Activated CD4-positive, alpha-beta T cell treated with anti-CD3 and anti-CD28 coated beads for 36 hours (primary cell): Measurements from ENCODE around the gene ANGEL1. TPM values are rescaled to one million over a fixed set of nuclear protein-coding genes. Genes with fewer than 3 reads are reported as not detected.

Source experiments
- ATAC-seq: fragments of 200-7000 bp; cut with Tn5 transposase; one replicate; pipeline ENCODE4 v1.10.0; 2021; ENCODE audit warnings: mild to moderate bottlenecking, moderate library complexity
- CTCF ChIA-PET: fragments of 350-600 bp; sonication (Branson Sonifier 250); formaldehyde crosslinking; loops from one replicate; lab custom pipeline; 2021; ENCODE audit warnings: antibody characterized with exemption; lab: Charles Lee
- POLR2A ChIA-PET: fragments of 350-600 bp; sonication (Branson Sonifier 250); formaldehyde crosslinking; loops from one replicate; lab custom pipeline; 2021; ENCODE audit warnings: antibody characterized with exemption, inconsistent platforms; lab: Charles Lee
- DNase-seq: peaks from one replicate; pipeline ENCODE4 v3.0.0-alpha.2; 2020
- H3K27ac Mint-ChIP-seq: one replicate; pipeline ENCODE4 v1.8.0; 2021; ENCODE audit warnings: mixed read lengths
- H3K27me3 Mint-ChIP-seq: one replicate; pipeline ENCODE4 v1.8.0; 2021; ENCODE audit warnings: mixed read lengths
- H3K36me3 Mint-ChIP-seq: one replicate; pipeline ENCODE4 v1.8.0; 2021; ENCODE audit warnings: low read depth, mixed read lengths
- H3K4me1 Mint-ChIP-seq: one replicate; pipeline ENCODE4 v1.8.0; 2021; ENCODE audit warnings: mixed read lengths
- H3K4me3 Mint-ChIP-seq: one replicate; pipeline ENCODE4 v1.8.0; 2021; ENCODE audit warnings: mild to moderate bottlenecking, moderate library complexity, mixed read lengths
- H3K9me3 Mint-ChIP-seq: one replicate; pipeline ENCODE4 v1.8.0; 2021; ENCODE audit warnings: low read depth, mixed read lengths
- intact Hi-C, 2 experiments: fragments of 100-400 bp; cut with DNase I in 1 of 2; cut with micrococcal nuclease in 1 of 2; formaldehyde crosslinking; loops; one replicate each; pipeline versions ENCODE4 v1.14.2 to v1.15.1; 2022 to 2024; cut with DNase I, micrococcal nuclease
- total RNA-seq, 2 experiments: library from RNA; stranded (reverse); gene quantifications; one replicate each; pipeline ENCODE4 v1.2.3, GENCODE V29; 2021

The ANGEL1 gene
- total RNA-seq, 2 experiments from 2014 or later, result 15.8 to 17.2 TPM

DNA sequence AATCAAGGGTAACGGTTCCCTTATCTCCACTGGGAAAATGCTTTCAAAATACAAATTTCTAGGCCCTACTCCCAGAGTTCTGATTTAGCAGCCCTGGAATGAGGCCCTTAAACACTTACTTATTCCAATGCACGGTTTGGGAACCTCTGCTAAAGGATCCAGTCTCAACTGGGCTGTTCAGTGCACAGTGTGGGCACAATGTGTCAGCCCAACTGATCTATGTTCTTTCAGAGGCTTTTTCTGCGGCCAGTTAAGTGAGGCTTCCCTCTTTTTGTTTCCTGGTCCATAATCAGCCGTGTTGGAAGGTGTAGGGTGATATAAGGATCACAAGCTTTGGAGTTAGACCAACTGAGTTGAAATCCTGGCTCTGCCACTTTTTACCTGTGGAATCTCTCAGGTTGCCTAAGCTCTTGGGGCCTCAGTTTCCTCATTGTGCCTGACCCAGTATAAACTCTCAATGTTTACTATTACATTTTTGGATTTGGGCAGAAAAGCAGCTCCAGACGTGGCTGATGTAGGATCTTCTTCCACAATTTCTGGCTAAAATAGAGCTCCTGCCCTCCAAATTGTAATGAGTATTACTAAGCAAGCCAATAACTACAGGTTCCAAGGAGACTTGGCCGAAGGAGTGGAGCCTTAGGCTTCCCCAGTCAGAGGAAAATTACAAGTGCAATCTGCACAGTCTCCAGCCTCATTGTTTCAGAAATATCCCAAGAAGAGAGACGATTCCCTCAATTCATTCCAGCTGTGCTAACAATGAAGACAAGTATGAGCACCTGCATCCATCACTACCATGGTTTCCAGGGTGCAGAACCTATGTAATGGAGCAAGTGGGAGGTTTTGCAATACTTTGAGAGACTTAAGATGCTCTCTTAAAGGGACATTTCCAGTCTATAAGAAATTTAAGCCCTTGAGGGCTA lies 2.3 kb upstream of the ANGEL1 start:
- Mint-ChIP-seq H3K9me3 (no peaks in the 10 kb centered on the region), H3K36me3 (peaks cover 1% of the 10 kb centered on the region), H3K27me3 (peaks cover 2% of the 10 kb centered on the region), H3K27ac (no peak overlapping the region), H3K4me1 (peaks cover 19% of the 10 kb centered on the region), H3K4me3 (no peak overlapping the region)
- POLR2A ChIA-PET, result no interaction called here
- DNase-seq (no peak), ATAC-seq (no peak)
- intact Hi-C loops, result loop anchor here in 1 of 2 experiments (5.0 kb wide), 1 partner anchor 642 kb away; the partner anchor contains the start of genes AHSA1 and VIPAS39
- CTCF ChIA-PET, result interaction anchor here (0.7 kb wide), 1 partner anchor 223 kb away, joined by 3 read pairs; no protein-coding TSS in a partner anchor

GRCh38 chr14:76812093-76812421 lies 625 bp downstream of the ANGEL1 start:
- DNase-seq, result no peak
- no peaks in the 10 kb centered on the region for H3K9me3 Mint-ChIP-seq
- intact Hi-C loops, result loop anchor here (1.0 to 5.0 kb wide), 11 partner anchors 43 to 1151 kb away; partner anchors contain the start of genes AHSA1 (in 1 of the 2), ERG28 (in 1 of the 2), GPATCH2L (in 1 of the 2) and GSTZ1 (in 1 of the 2)
- H3K27me3 Mint-ChIP-seq, result no peaks in the 10 kb centered on the region
- ChIA-PET POLR2A (interaction anchor here (0.8 kb wide), 1 partner anchor 101 kb away, joined by 3 read pairs; no protein-coding TSS in a partner anchor), CTCF (interaction anchor here (0.6 to 4.5 kb wide), 11 partner anchors 22 to 184 kb away, joined by 3 to 36 read pairs (median 4); no protein-coding TSS in a partner anchor)
- H3K36me3 Mint-ChIP-seq, result peaks cover 24% of the 10 kb centered on the region
- H3K4me3 Mint-ChIP-seq, result peak overlapping the region; percentile 97
- H3K27ac Mint-ChIP-seq, result peak overlapping the region; percentile 93
- ATAC-seq, result no peak
- H3K4me1 Mint-ChIP-seq, result peaks cover 27% of the 10 kb centered on the region

- Mint-ChIP-seq H3K27me3 (no peaks in the 10 kb centered on the region), H3K36me3 (peaks cover 27% of the 10 kb centered on the region), H3K9me3 (no peaks in the 10 kb centered on the region), H3K4me1 (peaks cover 27% of the 10 kb centered on the region), H3K27ac (peak overlapping the region; percentile 93), H3K4me3 (peak overlapping the region; percentile 97)
- POLR2A ChIA-PET, result no interaction called here
- DNase-seq (no peak), ATAC-seq (no peak)
- intact Hi-C loops, result loop anchor here in 1 of 2 experiments (1.0 to 5.0 kb wide), 2 partner anchors 101 to 646 kb away; partner anchors contain the start of genes AHSA1 and VIPAS39
- CTCF ChIA-PET, result interaction anchor here (0.6 to 4.5 kb wide), 16 partner anchors 9 to 264 kb away, joined by 3 to 36 read pairs (median 4); no protein-coding TSS in a partner anchor
These were observed 1.1 kb downstream of the ANGEL1 start for GRCh38 chr14:76811561-76811960.

- Mint-ChIP-seq H3K4me1 (peaks cover 27% of the 10 kb centered on the region), H3K9me3 (no peaks in the 10 kb centered on the region), H3K4me3 (peak overlapping the region; percentile 97), H3K27ac (peak overlapping the region; percentile 7), H3K27me3 (no peaks in the 10 kb centered on the region), H3K36me3 (peaks cover 32% of the 10 kb centered on the region)
- peak; percentile 38 for DNase-seq
- ATAC-seq, result peak; percentile 40
- CTCF ChIA-PET, result interaction anchor here (0.6 to 4.5 kb wide), 14 partner anchors 9 to 265 kb away, joined by 3 to 36 read pairs (median 5); no protein-coding TSS in a partner anchor
- POLR2A ChIA-PET, result no interaction called here
- intact Hi-C loops, result loop anchor here in 1 of 2 experiments (1.0 to 5.0 kb wide), 2 partner anchors 101 to 646 kb away; partner anchors contain the start of genes AHSA1 and VIPAS39
These were observed 1.7 kb downstream of the ANGEL1 start for GRCh38 chr14:76810953-76811400.

DNA sequence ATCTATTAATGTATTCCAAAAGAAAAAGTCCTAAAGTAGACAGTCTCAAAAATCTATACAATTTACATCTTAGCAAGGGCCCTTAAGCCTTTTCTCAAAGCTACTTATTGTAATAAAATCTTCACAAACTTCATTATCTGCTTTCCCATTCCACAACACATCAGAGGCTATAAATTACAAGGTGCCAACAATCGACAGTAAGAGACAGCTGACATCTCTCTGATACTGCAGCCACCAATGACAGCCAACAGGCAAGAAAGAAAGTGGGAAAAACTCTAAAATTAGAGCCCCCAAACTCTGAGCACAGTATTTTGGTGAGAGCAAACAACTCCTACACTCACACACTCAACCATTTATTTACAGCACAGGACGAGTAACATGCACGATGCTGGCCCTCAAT lies 2.2 kb downstream of the ANGEL1 start:
- Mint-ChIP-seq H3K27me3 (no peaks in the 10 kb centered on the region), H3K36me3 (peaks cover 32% of the 10 kb centered on the region), H3K27ac (peak overlapping the region; percentile 7), H3K4me1 (peaks cover 27% of the 10 kb centered on the region), H3K4me3 (peak overlapping the region; percentile 97), H3K9me3 (no peaks in the 10 kb centered on the region)
- DNase-seq (no peak), ATAC-seq (no peak)
- POLR2A ChIA-PET, result no interaction called here
- CTCF ChIA-PET, result interaction anchor here (0.6 to 4.5 kb wide), 11 partner anchors 8 to 265 kb away, joined by 3 to 36 read pairs (median 5); no protein-coding TSS in a partner anchor
- intact Hi-C loops, result loop anchor here in 1 of 2 experiments (5.0 kb wide), 1 partner anchor 647 kb away; the partner anchor contains the start of genes AHSA1 and VIPAS39

GRCh38 chr14:76808990-76809389 lies 3.7 kb downstream of the ANGEL1 start:
- Mint-ChIP-seq H3K27ac (no peak overlapping the region), H3K4me1 (peaks cover 27% of the 10 kb centered on the region), H3K4me3 (no peak overlapping the region), H3K27me3 (no peaks in the 10 kb centered on the region), H3K9me3 (no peaks in the 10 kb centered on the region), H3K36me3 (peaks cover 40% of the 10 kb centered on the region)
- intact Hi-C loops, result no loop called here
- ChIA-PET CTCF (interaction anchor here (0.6 to 4.5 kb wide), 3 partner anchors 98 to 246 kb away, joined by 3 to 36 read pairs (median 4); no protein-coding TSS in a partner anchor), POLR2A (no interaction called here)
- ATAC-seq (no peak), DNase-seq (no peak)

GRCh38 chr14:76808011-76808410 lies 4.7 kb downstream of the ANGEL1 start:
- Mint-ChIP-seq H3K27ac (no peak overlapping the region), H3K36me3 (peaks cover 49% of the 10 kb centered on the region), H3K4me1 (peaks cover 28% of the 10 kb centered on the region), H3K27me3 (no peaks in the 10 kb centered on the region), H3K4me3 (no peak overlapping the region), H3K9me3 (no peaks in the 10 kb centered on the region)
- ChIA-PET POLR2A (no interaction called here), CTCF (interaction anchor here (2.8 kb wide), 1 partner anchor 23 kb away, joined by 7 read pairs; no protein-coding TSS in a partner anchor)
- DNase-seq (no peak), ATAC-seq (no peak)
- intact Hi-C loops, result no loop called here

DNA sequence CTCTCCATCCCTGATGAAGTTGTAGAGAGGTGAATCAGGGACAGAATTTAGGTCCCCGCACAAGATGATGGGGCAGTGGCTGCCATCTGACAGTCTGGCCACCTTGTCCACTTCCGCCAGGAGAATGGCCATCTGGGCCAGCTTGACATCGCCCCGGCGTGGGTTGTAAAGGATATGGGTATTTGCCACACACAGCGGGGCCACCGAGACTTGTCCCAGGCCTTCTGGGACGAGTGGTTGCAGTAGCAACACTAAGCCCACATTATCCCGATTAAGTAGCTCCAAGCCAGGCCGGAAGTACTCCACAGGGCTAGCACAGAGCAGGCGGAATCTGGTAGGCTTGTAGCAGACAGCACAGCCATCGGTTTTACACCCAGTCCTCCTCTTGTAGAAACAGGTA lies 6.2 kb downstream of the ANGEL1 start:
- H3K4me3 Mint-ChIP-seq, result no peak overlapping the region
- CTCF ChIA-PET, result interaction anchor here (2.8 kb wide), 1 partner anchor 21 kb away, joined by 7 read pairs; no protein-coding TSS in a partner anchor
- H3K27ac Mint-ChIP-seq, result no peak overlapping the region
- DNase-seq (no peak), ATAC-seq (no peak)
- H3K9me3 Mint-ChIP-seq, result no peaks in the 10 kb centered on the region
- peaks cover 30% of the 10 kb centered on the region for H3K4me1 Mint-ChIP-seq
- peaks cover 58% of the 10 kb centered on the region for H3K36me3 Mint-ChIP-seq
- POLR2A ChIA-PET, result interaction anchor here (0.7 kb wide), 1 partner anchor 396 kb away, joined by 4 read pairs; no protein-coding TSS in a partner anchor
- no peaks in the 10 kb centered on the region for H3K27me3 Mint-ChIP-seq
- intact Hi-C loops, result no loop called here

DNA sequence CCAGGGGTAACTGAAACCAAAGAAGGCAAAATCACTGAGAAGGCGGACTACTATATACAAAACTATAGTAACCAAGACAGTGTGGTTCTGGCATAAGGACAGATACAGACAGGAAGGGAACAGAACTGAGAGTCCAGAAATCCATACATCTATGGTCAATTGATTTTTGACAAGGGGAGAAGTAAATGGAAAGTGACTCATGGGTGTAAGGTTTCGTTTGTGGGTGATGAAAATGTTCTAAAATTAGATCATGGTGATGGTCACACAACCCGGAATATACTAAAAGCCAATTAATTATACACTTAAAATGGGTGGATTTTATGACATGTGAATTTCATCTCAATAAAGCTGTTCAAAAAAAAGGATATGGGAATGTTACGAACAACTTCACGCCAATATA lies 18.7 kb downstream of the ANGEL1 start:
- Mint-ChIP-seq H3K9me3 (no peaks in the 10 kb centered on the region), H3K27me3 (no peaks in the 10 kb centered on the region), H3K36me3 (peaks cover 37% of the 10 kb centered on the region), H3K4me1 (no peaks in the 10 kb centered on the region), H3K27ac (no peak overlapping the region), H3K4me3 (no peak overlapping the region)
- ChIA-PET CTCF (no interaction called here), POLR2A (no interaction called here)
- no peak for DNase-seq
- intact Hi-C loops, result no loop called here
- no peak for ATAC-seq

GRCh38 chr14:76793324-76793723 lies 19.4 kb downstream of the ANGEL1 start:
- no peaks in the 10 kb centered on the region for H3K4me1 Mint-ChIP-seq
- peaks cover 42% of the 10 kb centered on the region for H3K36me3 Mint-ChIP-seq
- DNase-seq, result no peak
- intact Hi-C loops, result no loop called here
- POLR2A ChIA-PET, result no interaction called here
- CTCF ChIA-PET, result no interaction called here
- H3K27ac Mint-ChIP-seq, result no peak overlapping the region
- no peak overlapping the region for H3K4me3 Mint-ChIP-seq
- no peaks in the 10 kb centered on the region for H3K27me3 Mint-ChIP-seq
- no peak for ATAC-seq
- H3K9me3 Mint-ChIP-seq, result no peaks in the 10 kb centered on the region

GRCh38 chr14:76792422-76792821 lies 20.3 kb downstream of the ANGEL1 start:
- DNase-seq, result no peak
- POLR2A ChIA-PET, result no interaction called here
- H3K9me3 Mint-ChIP-seq, result no peaks in the 10 kb centered on the region
- no peak overlapping the region for H3K27ac Mint-ChIP-seq
- H3K4me3 Mint-ChIP-seq, result no peak overlapping the region
- no peak for ATAC-seq
- CTCF ChIA-PET, result no interaction called here
- intact Hi-C loops, result no loop called here
- H3K36me3 Mint-ChIP-seq, result peaks cover 37% of the 10 kb centered on the region
- H3K27me3 Mint-ChIP-seq, result no peaks in the 10 kb centered on the region
- no peaks in the 10 kb centered on the region for H3K4me1 Mint-ChIP-seq
